Measurements from ENCODE around the gene GLYATL1B.

DNA sequence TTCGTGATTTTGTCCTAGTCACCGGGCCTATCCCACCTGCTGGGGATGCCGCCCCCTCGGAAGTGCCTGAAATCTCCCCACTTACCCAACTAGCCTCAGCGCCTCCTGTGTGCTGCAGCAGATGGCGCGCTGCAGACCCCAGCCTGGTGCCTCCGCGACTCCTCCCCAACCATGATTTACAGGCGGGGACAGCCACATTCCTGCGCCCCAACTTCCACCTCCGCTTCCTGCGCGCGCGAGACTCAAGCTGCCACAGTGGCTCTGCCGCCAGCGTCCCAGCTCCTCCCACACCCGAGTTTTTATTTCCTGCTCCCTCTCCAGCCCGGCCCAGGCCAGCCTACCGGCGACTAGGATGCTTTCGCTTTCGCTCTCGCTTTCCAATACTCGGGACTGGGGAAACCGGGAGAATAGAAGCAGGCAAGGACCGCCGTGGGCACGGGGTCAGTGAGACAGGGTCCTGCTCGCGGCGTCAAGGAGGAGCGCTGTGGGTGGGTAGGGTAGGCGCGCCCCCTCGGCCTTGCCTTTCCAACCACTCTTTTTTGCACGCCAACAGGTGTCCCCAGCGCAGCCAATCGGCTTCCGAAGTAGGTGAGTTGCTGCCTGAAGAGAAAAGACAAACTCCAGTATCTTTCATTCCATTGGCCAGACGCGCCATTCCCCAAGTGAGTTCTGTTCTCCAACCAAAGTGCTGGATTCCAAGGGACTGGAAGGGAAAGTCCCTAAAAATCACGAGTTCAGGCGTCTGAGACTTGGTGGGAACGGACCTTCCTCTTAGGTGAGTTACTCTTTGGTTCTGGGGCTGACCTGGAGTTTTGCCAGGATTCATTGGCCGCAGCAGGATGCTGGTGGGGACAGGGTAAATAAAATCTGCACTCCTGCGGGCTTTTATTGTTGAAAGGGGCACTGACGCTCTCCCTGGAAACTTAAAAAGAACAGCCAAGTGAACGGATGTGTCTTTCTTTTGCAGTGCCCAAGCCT is 56.7 kb downstream of the GLYATL1B start, which contains the start of gene FAM111A:
- TF ChIP-seq, protein P1, sequence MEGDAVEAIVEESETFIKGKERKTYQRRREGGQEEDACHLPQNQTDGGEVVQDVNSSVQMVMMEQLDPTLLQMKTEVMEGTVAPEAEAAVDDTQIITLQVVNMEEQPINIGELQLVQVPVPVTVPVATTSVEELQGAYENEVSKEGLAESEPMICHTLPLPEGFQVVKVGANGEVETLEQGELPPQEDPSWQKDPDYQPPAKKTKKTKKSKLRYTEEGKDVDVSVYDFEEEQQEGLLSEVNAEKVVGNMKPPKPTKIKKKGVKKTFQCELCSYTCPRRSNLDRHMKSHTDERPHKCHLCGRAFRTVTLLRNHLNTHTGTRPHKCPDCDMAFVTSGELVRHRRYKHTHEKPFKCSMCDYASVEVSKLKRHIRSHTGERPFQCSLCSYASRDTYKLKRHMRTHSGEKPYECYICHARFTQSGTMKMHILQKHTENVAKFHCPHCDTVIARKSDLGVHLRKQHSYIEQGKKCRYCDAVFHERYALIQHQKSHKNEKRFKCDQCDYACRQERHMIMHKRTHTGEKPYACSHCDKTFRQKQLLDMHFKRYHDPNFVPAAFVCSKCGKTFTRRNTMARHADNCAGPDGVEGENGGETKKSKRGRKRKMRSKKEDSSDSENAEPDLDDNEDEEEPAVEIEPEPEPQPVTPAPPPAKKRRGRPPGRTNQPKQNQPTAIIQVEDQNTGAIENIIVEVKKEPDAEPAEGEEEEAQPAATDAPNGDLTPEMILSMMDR (IDR thresholded peaks at IDR 0.05; ENCODE audit: control extremely low read depth in 1 of 3, insufficient read depth in 1 of 3, low read depth in 1 of 3, low read length in 3 of 3) = peak; percentile 25 to 55 (median 29); a peak in 3 of 4 replicates
- TF ChIP-seq GABPA (IDR thresholded peaks at IDR 0.05; ENCODE audit: borderline replicate concordance, insufficient read depth, low read length) (no peak), POLR2AphosphoS5 (IDR thresholded peaks at IDR 0.05; ENCODE audit: low read depth, low read length) (peak; percentile 43; the same call in 1 of the 2 replicates), RAD21 (IDR thresholded peaks at IDR 0.05 in 1 of 2, conservative IDR thresholded peaks at IDR 0.05 in 1 of 2; ENCODE audit: low read depth in 2 of 2, low read length in 2 of 2) (no peak; a peak in 1 of 4 replicates), CREB1 (IDR thresholded peaks at IDR 0.05) (peak; percentile 23; the same call in 1 of the 2 replicates), EP300 (IDR thresholded peaks at IDR 0.05; ENCODE audit: borderline replicate concordance in 1 of 2, low read depth in 2 of 2, low read length in 2 of 2) (no peak), ZNF274 (IDR thresholded peaks at IDR 0.05; ENCODE audit: borderline replicate concordance, extremely low read depth, low read length) (no peak), EZH2 (IDR thresholded peaks at IDR 0.05; ENCODE audit: low read depth, low read length, severe bottlenecking) (no peak), BACH1 (IDR thresholded peaks at IDR 0.05; ENCODE audit: low read length) (peak; percentile 69; the same call in 1 of the 2 replicates), TAF1 (IDR thresholded peaks at IDR 0.05; ENCODE audit: low read depth, low read length) (peak; percentile 55; the same call in 1 of the 2 replicates), JUN (IDR thresholded peaks at IDR 0.05; ENCODE audit: low read depth, low read length) (no peak)
- TF ChIP-seq, protein P2, sequence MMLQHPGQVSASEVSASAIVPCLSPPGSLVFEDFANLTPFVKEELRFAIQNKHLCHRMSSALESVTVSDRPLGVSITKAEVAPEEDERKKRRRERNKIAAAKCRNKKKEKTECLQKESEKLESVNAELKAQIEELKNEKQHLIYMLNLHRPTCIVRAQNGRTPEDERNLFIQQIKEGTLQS (IDR thresholded peaks at IDR 0.05; ENCODE audit: insufficient read depth, low read depth, low read length) = no peak
- TF ChIP-seq, protein P3, sequence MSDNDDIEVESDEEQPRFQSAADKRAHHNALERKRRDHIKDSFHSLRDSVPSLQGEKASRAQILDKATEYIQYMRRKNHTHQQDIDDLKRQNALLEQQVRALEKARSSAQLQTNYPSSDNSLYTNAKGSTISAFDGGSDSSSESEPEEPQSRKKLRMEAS (IDR thresholded peaks at IDR 0.05) = peak; percentile 86

Measured in H1 (cell line).